PC-9 (cell line): ENCODE results near the gene SPARCL1.

Experiments
- CTCF ChIP-seq: fragments of 200-600 bp; sonication (generic); conservative IDR thresholded peaks from 2 replicates; pipeline ENCODE4 v1.6.1; 2017; ENCODE audit warnings: mixed run types, antibody characterized with exemption, mild to moderate bottlenecking, moderate library complexity
- EZH2 ChIP-seq: fragments of 200-600 bp; sonication (generic); IDR thresholded peaks from 2 replicates; pipeline ENCODE4 v1.8.0; 2017; ENCODE audit warnings: antibody characterized with exemption, low read depth

GRCh38 chr4:87540146-87541058, 11.2 kb upstream of the SPARCL1 start:
- TF ChIP-seq EZH2 (no peak), CTCF (no peak)
